ENCODE data around the gene TMEM259. TPM values are rescaled to one million over a fixed set of nuclear protein-coding genes. Genes with fewer than 3 reads are reported as not detected.
A peak's percentile ranks its signal among the peaks of the same experiment; 100 is the strongest.

TMEM259 gene
- total and polyA plus RNA-seq, 2 of the 8 experiments (the other 6 are each of a cell fraction or from before 2014, with no cell fraction given): 140 to 243 TPM

DNA sequence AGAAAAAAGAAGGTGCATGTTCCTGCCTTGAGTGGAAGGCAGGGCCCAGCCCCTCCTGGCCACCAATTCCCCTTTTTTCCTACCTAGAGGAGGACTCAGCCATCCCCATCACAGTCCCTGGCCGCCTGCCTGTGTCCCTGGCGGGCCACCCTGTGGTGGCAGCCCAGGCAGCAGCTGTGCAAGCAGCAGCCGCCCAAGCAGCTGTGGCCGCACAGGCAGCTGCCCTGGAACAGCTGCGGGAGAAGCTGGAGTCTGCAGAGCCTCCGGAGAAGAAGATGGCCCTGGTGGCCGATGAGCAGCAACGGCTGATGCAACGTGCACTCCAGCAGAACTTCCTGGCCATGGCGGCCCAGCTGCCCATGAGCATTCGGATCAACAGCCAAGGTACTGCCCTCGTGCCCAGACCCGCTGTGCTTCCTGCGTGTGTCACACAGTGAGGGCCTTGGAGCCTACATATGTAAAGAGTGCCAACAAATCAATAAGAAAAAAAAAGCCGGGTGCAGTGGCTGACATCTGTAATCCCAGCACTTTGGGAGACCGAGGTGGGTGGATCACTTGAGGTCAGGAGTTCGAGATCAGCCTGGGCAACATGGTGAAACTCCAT is 54.3 kb downstream of the TMEM259 start:
- H3K14ac ChIP-seq (ENCODE audit: insufficient read length): no peak overlapping the region
- no peaks in the 10 kb centered on the region for H3K23me2 ChIP-seq (ENCODE audit: low read depth, low read length)
- FAIRE-seq (no peak), DNase-seq (ENCODE audit: low read depth in 1 of 2, low spot score in 2 of 2) (no peak)
- H3K9ac ChIP-seq (replicated peaks in 1 of 4; ENCODE audit: extremely low read depth in 1 of 4, low read depth in 3 of 4, low read length in 3 of 4): no peak overlapping the region
- H4K91ac ChIP-seq (replicated peaks; ENCODE audit: insufficient read length, low read length): no peak overlapping the region
- H3K4me1 ChIP-seq (replicated peaks in 1 of 4; ENCODE audit: control insufficient read depth in 3 of 4, insufficient read depth in 4 of 4, low read length in 3 of 4): no peaks in the 10 kb centered on the region
- no peak overlapping the region for H4K8ac ChIP-seq (ENCODE audit: extremely low read depth, insufficient read depth, low read length)
- H3K36me3 ChIP-seq (ENCODE audit: control insufficient read depth in 2 of 4, insufficient read depth in 4 of 4, low read length in 3 of 4): peaks cover 15 to 67% (median 41%) of the 10 kb centered on the region in 4 experiments
- ChIA-PET CTCF (ENCODE audit: partially characterized antibody) (interaction anchor here (0.7 to 1.4 kb wide), 6 partner anchors 9 to 50 kb away, joined by 3 to 5 read pairs (median 4); no protein-coding TSS in a partner anchor), POLR2A (ENCODE audit: partially characterized antibody) (interaction anchor here (0.7 to 1.9 kb wide), 2 partner anchors 9 to 176 kb away, joined by 3 to 4 read pairs; no protein-coding TSS in a partner anchor)
- H2AFZ ChIP-seq (ENCODE audit: low read length): no peak overlapping the region
- no peak overlapping the region for H2BK120ac ChIP-seq (replicated peaks; ENCODE audit: low read depth, low read length)
- H3K4me2 ChIP-seq (ENCODE audit: insufficient read depth in 1 of 2, low read depth in 2 of 2, low read length in 2 of 2): no peak overlapping the region
- 94% methylated on average over 17 of the region's 17 CpGs; no CpG with 5 or more reads in 1 of the 2 experiments for WGBS, 2 experiments (ENCODE audit: extremely low coverage in 1 of 2, insufficient coverage in 1 of 2, insufficient read length in 1 of 2, insufficient replicate concordance in 2 of 2, low coverage in 1 of 2, low lambda C conversion rate in 2 of 2, missing lambda C conversion rate in 1 of 2)
- no peak overlapping the region for H2BK20ac ChIP-seq (ENCODE audit: low read length)
- no peak overlapping the region for H4K5ac ChIP-seq (ENCODE audit: insufficient read length, low read depth, low read length)
- no peak overlapping the region for H3K27ac ChIP-seq (ENCODE audit: low read depth, low read length)
- peaks cover 0 to 3% of the 10 kb centered on the region in 2 experiments for H4K20me1 ChIP-seq (replicated peaks in 1 of 2; ENCODE audit: control insufficient read depth in 1 of 2, insufficient read depth in 2 of 2, low read length in 2 of 2)
- H2BK5ac ChIP-seq (ENCODE audit: low read depth, low read length): no peak overlapping the region
- H3K9me3 ChIP-seq (ENCODE audit: insufficient read depth in 2 of 2, low read depth in 1 of 2, low read length in 1 of 2): peaks cover 5 to 18% of the 10 kb centered on the region in 2 experiments
- no peak overlapping the region for H3K56ac ChIP-seq (replicated peaks; ENCODE audit: insufficient read length, low read depth, low read length)
- H2BK12ac ChIP-seq (ENCODE audit: low read depth, low read length): no peak overlapping the region
- no peaks in the 10 kb centered on the region for H3K27me3 ChIP-seq (replicated peaks in 1 of 4; ENCODE audit: control insufficient read depth in 3 of 4, extremely low read depth in 1 of 4, insufficient read depth in 3 of 4, low read length in 3 of 4)
- H3K18ac ChIP-seq (ENCODE audit: extremely low read depth, low read length): no peak overlapping the region
- no peaks in the 10 kb centered on the region for H3K79me2 ChIP-seq (ENCODE audit: control insufficient read depth in 1 of 2, insufficient read depth in 2 of 2, low read length in 2 of 2)
- no peak overlapping the region for H3K23ac ChIP-seq (ENCODE audit: insufficient read length)
- no peak overlapping the region for H3K4me3 ChIP-seq (ENCODE audit: extremely low read depth in 1 of 4, insufficient read depth in 2 of 4, low read depth in 3 of 4, low read length in 4 of 4)
- H2AK5ac ChIP-seq (ENCODE audit: low read depth, low read length): no peak overlapping the region
- no peak overlapping the region for H2BK15ac ChIP-seq (ENCODE audit: low read length)
- TF ChIP-seq CHD1 (IDR thresholded peaks at IDR 0.05; ENCODE audit: low read depth, low read length) (no peak), TBP (IDR thresholded peaks at IDR 0.05; ENCODE audit: low read depth, low read length) (no peak), KDM1A (IDR thresholded peaks at IDR 0.05; ENCODE audit: borderline replicate concordance, low read length) (peak; percentile 49; the same call in 1 of the 2 replicates)
- no peaks in the 10 kb centered on the region for H3K79me1 ChIP-seq (ENCODE audit: low read depth, low read length)
- no peak overlapping the region for H3K4ac ChIP-seq (replicated peaks; ENCODE audit: insufficient read length, low read depth, low read length)

Data from H1 (cell line).